ENCODE results near the gene KIF17.
"Not testable (repeated sequence)": the region's sequence is repeated elsewhere in the genome, so short reads cannot be mapped to it uniquely, and the experiment has no call there.

Gene KIF17

DNA sequence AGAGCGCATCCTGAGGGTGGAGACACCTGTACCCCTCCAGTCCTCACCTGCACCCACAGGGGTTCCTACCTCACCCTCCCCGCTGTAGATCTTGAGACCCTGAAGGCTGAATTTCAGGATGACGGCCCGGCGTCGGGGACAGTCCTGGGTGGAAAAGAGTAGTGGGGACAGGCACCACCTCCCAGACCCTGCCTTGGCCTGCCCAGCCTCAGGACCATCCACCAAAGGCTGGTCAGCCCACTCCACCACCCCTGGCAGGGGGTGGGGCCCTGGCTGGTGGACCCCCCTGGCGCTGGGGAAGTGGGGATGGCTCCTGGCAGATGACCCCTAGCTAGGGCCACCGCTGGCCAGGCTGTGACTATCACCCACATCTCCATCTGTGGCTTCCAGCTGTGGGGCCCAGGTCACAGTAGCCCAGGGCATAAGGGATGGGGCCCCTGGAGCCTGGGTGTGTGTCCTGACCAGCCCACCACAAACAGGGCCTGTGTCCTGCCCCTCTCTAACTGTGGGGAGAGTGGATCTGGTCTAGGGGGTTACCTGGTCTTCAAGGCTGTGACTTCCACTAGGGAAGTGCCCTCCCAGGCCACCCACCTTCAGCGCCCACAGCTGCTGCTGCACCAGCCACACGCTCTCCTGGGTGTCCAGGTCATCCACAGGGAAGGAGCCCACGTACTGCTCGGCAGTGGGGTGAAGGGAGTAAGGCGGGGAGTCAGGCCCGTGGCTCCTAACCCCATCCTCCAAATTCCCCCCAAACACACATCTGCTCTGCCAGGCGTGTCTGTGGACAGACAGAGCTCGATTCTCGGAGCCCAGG is 9.3 kb upstream of the KIF17 start:
- no peak for DNase-seq

DNA sequence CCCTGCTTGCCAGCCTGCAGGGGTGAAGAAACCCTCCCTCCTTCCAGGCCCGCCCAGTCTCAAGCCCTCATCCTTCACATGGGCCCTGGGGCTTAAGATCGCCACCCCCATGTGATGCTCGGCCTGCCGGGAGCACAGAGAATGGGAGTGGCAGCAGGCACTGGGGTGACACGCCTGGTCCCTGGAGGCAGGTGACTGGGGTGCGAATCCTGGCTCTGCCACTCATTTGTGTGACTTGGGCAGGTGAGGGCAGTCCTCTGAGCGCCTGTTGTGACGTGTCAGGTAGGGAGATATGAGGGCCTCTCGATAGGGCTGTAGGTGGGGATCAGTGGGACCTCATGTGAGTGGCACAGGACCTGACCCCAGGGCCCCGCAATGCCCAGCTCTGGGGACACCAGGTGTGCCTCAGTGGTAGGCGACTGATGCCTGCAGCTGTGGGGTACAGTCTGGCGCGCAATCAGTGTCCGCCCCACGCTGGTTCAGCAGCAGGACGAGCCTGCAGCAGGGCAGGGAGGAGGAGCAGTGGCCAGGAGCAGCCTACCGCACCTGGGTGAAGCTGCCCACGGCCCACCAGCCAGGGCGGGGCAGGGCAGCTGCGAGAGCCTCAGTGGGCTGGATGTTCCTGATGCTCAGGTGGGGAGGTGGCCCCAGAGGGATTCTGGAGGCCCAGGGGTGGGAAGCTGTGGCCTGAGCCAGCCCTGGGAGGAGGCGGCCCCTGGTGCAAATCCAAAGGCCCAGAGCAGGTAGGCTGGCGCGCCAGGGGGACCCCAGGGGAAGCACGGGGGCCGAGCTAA is 8.5 kb upstream of the KIF17 start:
- DNase-seq: no peak

DNA sequence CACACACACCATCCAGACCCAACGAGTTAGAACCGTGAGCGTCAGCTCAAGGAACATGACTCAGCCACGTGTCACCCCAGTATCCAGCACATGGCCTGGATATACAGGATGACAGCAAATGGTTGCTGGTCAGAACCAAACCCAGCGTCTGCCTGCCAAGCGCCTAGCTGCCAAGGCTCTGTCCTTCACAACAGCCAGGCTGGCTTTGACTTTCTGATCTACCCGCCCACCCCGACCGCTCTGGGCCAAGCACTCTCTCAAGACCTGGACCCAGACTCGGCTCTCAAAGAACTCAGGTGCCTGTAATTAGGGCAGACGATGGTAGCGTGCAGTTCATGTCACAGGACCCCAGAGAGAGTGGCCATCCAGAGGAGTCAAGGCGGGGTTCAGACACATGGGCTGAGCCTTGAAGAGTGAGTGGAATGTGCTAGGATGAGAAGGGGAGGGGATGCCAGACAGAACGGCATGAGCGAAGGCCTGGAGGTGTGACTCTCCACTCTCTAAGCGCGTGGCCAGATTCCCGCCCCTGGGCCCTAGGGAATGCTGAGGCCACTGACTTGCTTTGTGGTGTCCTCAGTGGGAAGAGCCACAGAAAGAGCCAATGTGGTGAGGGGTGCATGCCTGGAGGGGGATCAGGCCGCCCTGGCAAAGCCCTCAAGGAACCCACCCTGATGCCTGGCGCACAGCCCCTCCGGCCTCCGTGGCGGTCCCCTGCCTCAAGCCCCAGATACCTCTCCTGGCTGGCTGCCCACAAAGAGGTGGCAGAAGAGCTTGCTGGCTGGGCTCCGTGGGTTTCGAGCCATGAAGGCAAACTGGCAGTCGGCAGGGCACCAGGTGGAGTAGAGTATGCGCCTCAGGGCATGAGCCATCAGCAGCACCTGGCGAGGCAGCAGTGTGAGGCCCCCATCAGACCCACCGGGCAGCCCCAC is 7.6 kb upstream of the KIF17 start:
- DNase-seq: no peak

DNA sequence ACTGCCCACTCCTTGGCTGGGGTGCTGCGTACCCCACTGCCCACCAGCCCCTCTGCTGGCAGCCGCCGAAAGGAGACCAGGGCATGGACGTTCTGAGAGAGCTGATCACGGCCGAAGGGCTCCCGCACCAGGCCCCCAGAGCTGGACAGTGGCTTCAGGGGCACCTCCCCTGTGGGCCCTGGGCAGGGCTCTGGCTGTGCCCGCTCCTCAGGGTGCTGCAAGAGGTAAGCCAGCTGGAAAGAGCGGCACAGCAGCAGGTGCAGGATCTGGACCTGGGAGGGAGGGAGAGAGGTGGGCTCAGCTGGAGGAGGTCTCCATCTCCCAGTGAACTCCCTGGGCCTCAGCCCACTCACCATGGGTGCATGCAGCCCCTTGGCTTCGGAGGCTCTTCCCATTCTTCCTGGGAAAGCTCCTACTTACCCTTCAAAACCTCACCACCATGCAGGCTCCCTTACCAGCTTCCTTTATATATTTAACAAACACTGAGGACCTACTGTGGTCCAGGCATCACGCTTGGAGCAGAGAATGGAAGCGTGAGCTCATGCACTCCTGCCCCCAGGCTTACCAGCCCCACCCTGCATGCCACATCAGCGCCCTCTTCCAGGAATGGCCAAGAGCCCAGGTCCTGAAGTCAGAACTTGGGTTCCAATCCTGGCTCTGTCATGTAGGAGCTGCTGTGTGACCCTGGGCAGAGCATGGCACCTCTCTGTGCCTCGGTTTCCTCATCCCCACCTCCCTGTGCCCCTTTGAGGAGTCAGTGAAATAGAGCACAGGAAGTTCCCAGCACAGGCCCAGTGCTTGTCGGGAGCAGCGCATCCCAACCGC is 6.8 kb upstream of the KIF17 start:
- DNase-seq: no peak

DNA sequence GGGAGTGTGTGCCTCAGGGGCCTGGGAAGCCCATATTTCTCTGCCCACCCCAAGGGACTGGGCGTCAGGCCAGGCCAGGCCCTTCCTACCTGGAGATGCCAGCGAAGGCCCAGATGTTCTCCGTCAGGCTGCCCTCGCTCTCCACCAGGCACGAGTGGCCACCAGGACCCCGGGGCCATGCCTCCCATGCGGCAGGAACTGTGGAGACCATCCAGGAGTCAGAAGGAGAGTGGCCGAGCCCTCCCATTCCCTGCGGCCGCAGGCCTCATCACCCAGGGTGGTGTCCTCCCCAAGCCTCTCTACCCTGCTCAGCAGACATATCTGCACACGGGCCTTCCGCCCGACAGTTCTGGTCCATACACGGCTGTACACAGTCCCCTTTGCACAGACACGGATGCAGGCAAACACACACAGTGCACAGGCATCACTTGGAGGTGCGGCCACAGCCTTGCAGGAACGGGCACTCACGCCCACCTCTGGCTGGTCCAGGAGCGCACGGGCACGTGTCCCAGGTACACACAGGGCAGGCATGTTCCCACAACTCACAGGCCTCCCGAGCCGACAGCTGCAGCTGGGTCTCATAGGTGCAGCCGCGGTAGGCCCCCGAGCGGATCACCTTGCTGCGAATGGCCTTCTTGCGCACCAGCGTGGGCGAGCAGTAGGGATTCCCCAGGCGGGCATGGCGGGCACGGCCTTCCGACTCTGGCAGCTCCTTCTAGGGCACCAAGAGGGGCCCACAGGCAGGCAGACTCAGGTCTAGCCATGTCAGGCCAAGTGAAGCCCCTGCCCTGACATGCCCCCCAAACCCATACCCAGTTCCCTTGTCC is 5.9 kb upstream of the KIF17 start:
- no peak for DNase-seq

DNA sequence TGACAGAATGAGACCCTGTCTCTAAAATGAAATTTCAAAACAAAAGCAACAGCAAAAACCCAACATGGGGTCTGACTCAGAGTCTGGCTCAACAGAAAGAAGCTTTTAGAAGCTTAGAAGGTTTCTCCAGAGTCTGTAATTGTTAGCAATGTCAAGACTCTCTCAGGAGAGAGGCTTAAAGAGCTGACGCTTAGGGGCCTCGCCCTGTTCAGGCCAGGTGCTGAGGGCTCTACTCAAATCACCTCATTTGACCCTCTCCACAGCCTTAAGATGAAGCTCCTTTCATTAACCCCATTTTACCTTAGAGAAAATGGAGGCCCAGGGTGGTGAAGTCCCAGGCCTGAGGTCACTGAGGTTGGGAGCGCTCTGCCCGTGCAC is 5.3 kb upstream of the KIF17 start:
- no peak for DNase-seq

DNA sequence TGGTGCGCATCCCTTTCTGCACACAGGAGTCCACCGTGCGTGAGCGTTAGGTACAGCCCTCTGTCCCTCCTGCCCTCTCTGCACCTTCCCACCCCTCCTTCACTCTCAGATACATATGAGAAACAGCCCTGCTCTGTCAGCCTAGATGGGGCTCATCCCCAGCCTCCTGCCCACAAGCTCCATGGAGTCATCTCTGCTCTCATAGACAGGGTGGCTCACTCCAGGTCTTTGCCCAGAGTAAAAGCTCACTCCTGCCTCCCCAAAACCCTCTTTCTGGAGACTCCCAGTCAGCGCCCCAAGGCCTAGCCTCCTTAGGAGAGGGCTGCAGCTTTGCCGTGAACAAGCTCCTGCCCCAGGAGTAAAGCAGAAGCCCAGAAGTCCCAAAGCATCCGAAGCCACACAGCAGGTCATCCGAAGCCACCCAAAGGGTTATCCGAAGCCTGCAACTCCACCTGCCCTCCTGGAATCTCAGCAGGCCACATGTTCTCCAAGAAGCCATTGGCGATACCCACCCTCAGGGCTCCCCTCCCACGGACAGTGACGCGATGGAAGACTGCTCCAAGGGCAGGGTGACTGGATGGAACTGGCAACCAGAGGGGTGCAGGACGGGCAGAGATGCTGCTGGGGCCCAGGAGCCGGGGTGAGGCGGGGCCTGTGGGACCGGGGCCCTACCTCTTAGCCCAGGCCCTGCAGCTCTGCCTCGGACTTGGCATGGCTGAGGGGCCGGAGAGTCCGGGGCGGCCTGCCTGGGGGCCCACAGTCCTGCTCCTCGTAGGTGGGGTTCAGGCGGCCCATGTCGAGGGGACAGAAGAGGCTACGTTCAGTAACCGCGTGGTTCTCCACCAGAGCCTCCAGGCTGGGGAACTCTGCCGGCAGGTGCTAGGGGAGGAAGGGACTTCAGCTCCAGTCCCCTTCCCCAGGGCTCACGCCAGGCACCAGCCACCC is 3.6 kb upstream of the KIF17 start:
- no peak for DNase-seq

DNA sequence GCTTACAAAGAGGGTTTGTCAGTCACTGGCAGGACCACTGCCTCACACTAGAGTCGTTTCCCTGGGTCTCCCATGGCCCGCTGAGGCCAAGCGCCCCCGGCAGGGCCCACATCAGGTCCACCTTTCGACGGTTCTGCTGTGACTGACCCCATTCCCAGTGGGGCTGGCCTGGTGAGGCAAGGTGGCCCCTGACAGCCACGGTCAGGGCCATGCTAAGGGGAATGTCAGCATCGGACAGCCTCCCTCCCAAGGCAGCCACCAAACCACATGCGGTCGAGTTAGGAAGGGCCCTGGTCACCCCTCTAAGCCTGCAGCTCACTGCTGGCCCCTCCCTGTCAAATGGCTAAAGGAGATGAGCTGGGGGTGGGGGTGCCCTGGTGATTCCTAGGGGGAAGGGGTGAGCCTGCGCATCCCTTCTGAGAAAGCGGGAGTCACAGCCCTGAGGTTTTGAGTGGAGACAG is 2.9 kb upstream of the KIF17 start:
- no peak for DNase-seq

DNA sequence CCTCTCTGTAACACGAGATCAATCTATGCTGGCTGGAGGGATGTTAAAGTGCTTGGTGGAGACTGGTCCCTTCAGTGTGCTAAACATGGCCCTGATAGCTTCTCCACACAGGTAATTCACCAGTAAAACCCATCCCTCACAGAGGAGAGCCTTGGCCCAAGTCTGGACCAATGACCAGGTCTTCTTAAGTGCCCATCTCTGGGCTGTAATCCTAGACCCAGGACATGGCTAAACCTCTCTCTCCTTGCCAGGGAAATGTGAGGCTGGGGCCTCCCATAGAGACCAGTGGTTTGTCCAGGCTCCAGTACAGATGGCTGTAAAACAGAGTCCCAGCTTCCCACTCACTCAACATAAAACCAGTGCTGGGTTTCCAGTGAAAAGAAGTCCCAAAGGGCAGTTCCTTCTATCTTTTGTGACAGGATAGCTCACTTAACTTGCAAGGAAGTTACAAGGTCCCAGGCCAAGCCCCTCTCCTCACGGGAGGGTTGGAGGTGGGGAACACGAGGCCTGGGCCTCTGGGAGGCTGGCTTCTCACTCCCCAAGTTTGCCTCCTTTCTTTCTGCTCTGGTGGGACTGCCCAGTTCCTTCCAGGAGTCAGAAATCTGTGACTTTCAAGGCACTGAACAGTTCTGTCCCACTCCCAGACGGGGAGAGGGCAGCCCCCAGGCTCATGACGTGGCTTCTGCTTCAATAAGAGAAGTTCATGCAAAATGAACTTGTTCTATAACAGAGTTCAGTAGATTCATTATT is 2.2 kb upstream of the KIF17 start:
- no peak for DNase-seq

DNA sequence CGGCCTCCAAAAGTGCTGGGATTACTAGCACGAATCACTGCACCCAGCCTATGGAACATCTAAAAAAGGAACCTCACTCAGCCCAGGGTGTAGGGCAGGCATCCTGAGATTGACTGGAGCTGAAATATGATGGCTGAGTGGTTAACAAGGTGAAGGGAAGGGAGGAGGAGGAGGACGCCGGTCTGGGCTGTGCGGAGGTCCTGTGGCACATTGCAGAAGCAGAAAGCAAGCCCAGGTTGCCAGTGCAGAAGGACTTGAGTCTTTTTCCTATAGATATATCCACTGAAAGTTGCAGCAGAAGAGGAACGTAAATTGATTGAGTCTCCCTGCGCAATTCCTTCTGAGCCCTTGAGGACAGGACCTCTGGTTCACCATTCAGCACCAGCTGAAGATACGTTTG is 1.5 kb upstream of the KIF17 start:
- DNase-seq: no peak

DNA sequence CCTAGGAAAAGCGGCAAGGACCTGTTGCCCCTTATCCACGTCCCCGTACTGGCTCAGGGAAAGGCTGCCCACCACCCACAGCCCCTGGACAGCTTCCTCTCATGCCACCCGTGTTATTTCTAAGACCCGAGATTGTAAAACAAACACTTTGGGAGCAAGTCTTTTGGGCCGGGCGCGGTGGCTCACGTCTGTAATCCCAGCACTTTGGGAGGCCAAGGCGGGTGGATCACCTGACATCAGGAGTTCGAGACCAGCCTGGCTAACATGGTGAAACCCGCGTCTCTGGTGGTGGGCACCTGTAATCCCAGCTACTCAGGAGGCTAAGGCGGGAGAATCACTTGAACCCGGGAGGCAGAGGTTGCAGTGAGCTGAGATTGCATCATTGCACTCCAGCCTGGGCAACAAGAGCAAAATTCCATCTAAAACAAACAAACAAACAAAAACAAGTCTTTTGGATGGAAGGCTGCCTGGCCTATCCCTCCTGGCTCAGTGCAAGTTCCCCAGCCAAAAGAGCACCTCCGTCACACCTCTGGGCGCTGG is 606 bp upstream of the KIF17 start:
- DNase-seq: not testable (repeated sequence)

DNA sequence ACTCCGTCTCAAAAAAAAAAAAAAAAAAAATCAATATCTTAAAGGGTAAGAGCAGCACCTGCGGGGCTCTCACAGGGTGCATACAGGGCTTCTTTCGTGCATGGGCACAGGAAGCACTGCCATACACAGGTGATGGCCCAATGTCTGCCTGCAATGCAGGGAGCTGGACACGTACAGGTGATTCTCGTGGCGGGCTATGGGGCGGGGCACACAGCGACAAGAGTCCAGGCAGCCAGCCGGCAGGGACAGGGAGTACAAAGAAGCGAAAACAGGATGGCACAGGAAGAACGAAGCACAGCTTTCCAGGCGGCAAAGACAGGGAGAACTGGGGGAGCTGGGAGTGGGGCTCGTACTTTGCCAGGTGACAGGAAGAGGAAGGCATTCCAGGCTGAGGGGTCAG is 1.6 kb downstream of the KIF17 start:
- DNase-seq: no peak

DNA sequence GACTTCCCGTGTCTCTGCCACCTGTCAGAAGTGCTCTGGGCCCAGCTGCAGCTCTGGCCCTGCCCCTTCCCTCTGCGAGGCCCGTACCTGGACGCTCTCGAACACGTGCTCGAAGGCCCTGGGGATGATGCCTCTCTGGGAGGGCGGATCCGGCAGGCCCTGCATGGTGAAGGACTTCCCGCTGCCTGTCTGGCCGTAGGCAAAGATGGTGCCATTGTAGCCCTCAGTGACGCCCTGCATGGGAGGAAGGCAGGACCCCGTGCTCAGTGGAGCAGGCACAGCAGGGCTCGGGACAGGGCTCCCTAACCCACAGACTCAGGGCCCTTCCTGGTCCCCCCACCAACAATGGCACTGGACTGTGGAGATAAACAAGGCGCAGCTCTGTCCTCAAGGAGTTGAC is 2.4 kb downstream of the KIF17 start:
- no peak for DNase-seq

DNA sequence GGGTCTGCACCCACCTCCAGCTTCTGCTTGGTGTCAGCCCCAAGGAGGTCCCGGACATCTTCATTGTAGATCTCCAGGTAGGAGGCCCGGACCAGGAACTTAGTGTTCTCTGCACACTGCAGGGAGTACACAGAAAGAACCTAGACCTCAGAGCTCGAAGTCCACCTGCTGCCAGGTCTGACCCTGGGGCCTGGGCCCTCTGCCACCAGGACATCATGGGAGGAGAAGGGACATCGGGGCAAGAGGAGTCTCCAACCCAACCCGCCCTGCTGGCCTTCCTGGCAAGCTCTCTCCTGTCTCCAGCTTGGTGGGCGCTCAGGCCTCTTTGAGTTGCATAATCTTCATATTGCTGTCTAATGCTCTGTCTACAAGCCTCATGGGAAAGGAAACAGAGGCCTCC is 4.4 kb downstream of the KIF17 start:
- no peak for DNase-seq

DNA sequence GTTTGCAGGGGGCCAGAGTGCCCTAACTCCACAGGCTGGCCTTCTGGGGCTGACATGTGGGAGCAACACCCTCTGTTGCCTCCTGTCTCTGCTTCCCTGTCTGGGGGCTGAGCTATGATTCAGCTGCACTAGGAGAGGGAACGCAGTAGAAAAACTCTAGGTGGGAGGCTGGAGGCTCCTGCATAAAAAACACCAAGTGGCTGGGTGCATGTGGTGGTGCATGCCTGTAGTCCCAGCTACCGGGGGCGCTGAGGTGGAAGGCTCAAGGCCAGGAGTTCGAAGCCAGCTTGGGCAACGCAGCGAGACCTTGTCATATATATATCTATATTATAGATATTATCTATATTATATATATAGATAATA is 5.6 kb downstream of the KIF17 start:
- no peak for DNase-seq

DNA sequence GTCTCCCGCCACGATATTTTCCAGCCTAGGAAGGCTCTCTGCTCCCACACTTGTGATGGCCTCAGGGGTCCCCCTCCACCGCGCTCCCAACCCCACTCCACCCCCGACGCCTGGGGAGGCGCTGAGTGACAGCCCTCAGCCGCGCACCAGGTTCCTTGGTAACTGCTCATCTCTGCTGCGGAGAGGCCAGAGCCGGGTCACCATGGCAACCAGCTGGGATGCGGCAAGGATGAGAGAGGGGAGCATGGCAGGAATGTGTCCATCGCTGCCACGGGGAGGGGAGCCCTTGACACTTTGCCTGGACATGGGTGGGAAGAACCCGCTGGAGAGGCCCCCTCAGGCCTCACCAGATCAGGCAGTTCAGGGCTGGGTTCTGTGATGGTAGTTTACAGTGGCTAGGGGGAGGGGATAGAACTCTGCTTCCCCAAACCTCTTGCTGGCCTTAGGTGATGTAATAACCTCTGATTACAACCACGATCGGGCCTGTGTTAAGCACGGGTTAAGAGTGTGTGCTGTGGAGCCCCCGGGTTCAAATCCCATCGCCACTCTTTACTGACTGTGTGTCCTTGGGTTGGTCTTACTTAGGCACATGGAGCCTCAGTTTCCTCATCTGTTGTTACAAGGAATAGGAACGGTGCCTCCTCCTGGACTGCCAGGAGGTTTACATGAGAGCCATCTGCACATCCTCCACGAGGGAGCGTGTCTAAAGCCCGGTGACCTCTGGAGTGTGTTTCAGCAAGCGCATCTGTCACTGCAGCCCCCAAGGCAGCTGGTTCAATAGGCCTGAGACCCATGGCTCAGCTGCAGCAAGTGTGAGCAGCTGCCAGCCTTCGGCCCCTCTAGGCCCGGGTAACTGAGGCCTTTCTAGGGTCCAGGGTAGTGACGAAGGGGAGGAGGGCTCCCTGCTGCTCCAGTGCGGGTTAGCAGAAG is 6.3 kb downstream of the KIF17 start:
- no peak for DNase-seq

DNA sequence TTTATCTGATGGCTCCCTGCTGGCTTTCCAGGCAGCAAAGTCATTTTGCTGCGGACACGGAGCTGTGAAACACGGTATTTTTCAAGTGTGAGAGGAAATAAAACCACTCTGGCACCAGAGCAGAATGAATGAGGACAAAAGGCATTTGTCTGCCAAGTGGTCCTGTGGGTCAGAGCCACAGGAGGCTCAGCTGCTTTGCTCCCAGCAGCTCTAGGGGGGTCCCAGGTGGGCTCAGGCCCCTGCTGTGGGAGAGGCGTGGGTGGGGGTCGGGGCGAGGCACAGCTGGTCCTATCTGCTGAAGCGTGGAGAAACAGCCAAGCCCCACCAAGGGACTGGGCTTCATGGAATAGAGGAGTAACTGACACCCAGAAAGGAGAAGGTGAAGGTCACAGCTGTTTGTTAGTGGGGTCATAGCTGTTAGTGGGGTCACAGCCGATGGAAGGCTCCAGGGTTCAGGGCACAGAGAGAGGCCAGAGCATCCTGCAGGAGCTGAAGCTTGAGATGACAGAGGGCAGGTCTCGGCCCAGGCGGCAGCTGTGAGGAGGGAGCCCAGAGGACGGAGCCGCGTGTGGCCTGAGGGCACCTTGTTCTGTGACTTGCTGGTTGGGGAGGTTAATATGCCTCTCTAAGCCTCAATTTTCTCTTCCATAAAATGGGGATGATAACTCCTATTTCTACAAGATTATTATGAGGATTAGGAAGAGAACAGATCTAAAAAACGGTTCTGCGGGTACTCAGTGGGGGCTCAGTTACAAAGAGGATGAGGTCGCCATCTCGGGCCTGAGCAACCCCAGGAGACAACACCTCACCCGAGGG is 7.1 kb downstream of the KIF17 start:
- DNase-seq: no peak
